ENCODE measurements around the gene GTPBP3.

GRCh38 chr19:17325133-17325532 is 12.2 kb upstream of the GTPBP3 start:
- TF ChIP-seq, protein P1, sequence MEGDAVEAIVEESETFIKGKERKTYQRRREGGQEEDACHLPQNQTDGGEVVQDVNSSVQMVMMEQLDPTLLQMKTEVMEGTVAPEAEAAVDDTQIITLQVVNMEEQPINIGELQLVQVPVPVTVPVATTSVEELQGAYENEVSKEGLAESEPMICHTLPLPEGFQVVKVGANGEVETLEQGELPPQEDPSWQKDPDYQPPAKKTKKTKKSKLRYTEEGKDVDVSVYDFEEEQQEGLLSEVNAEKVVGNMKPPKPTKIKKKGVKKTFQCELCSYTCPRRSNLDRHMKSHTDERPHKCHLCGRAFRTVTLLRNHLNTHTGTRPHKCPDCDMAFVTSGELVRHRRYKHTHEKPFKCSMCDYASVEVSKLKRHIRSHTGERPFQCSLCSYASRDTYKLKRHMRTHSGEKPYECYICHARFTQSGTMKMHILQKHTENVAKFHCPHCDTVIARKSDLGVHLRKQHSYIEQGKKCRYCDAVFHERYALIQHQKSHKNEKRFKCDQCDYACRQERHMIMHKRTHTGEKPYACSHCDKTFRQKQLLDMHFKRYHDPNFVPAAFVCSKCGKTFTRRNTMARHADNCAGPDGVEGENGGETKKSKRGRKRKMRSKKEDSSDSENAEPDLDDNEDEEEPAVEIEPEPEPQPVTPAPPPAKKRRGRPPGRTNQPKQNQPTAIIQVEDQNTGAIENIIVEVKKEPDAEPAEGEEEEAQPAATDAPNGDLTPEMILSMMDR (IDR thresholded peaks at IDR 0.05; ENCODE audit: insufficient read depth, low read length, poor library complexity, severe bottlenecking) = no peak
- TF ChIP-seq EZH2phosphoT487 (conservative IDR thresholded peaks at IDR 0.05; ENCODE audit: low read length) = no peak

Measured in SU-DHL-6 (cell line).